Psoas muscle (tissue), 8 donors: ENCODE data around the gene GRIN1. TPM values are rescaled to one million over a fixed set of nuclear protein-coding genes. Genes with fewer than 3 reads are reported as not detected.
A peak's percentile ranks its signal among the peaks of the same experiment; 100 is the strongest.

Source experiments
- ATAC-seq, 4 donors: fragments of 200-7000 bp; cut with Tn5 transposase; one replicate each; pipeline ENCODE4 v1.9.1; 2020; ENCODE audit warnings: moderate library complexity in 3 of 4, mild to moderate bottlenecking in 2 of 4
- DNase-seq, 2 donors: peaks; one replicate each; pipeline ENCODE4 v3.0.0-alpha.2; 2020
- H3K27ac ChIP-seq: fragments of 200-600 bp; one replicate; pipeline ENCODE4 v1.8.0; 2022
- H3K27me3 ChIP-seq, 3 donors: fragments of 200-600 bp in 1 of 3; one replicate each; pipeline versions ENCODE4 v1.6.1 to v1.8.0; 2013 to 2022; ENCODE audit warnings: low read length in 2 of 3, mild to moderate bottlenecking in 2 of 3, moderate library complexity in 1 of 3; ENCODE audit not compliant: insufficient read depth in 3 of 3
- H3K36me3 ChIP-seq, 2 donors: fragments of 200-600 bp in 1 of 2; one replicate each; pipeline versions ENCODE4 v1.6.1 to v1.8.0; 2013 to 2022; ENCODE audit warnings: low read depth in 1 of 2, mild to moderate bottlenecking in 1 of 2, moderate library complexity in 1 of 2; ENCODE audit not compliant: insufficient read depth in 1 of 2
- H3K4me1 ChIP-seq: fragments of 200-600 bp; one replicate; pipeline ENCODE4 v1.8.0; 2022
- H3K4me3 ChIP-seq: fragments of 200-600 bp; one replicate; pipeline ENCODE4 v1.8.0; 2022; ENCODE audit warnings: mild to moderate bottlenecking
- H3K9me3 ChIP-seq: fragments of 200-600 bp; one replicate; pipeline ENCODE4 v1.8.0; 2022
- CTCF ChIP-seq: fragments of 200-600 bp; IDR thresholded peaks from one replicate; pipeline ENCODE4 v1.8.0; 2022; ENCODE audit warnings: antibody characterized with exemption
- WGBS, 3 donors: extraction: QIAGEN DNeasy Blood & Tissue Kit; methylation state at CpG; one replicate each; pipeline versions ENCODE4 v1.1.6 to v1.1.7; 2013; 5-methylcytosine and 5-hydroxymethylcytosine counted together
- intact Hi-C, 2 donors: fragments of 100-400 bp; cut with DNase I; formaldehyde crosslinking; loops; one replicate each; pipeline versions ENCODE4 v1.11.0 to v1.14.2; 2022
- polyA plus RNA-seq, 3 donors: library from polyadenylated mRNA; stranded (reverse); fragments of 200-250 nt; gene quantifications; one replicate each; pipeline ENCODE4 v1.2.3, GENCODE V29; 2013
- total RNA-seq, 4 donors: library from RNA; stranded (reverse); fragmentation: NEBNext Ultra II Directional in 2 of 4; extraction: Animal tissue kit (Norgen Biotek cat#: 25700) in 2 of 4; gene quantifications; one replicate each; pipeline versions ENCODE4 v1.2.1 to v1.2.4, GENCODE V29; 2021 to 2023
- donor health status: healthy with polysubstance abuse.
- donor health status: DM: no; HTN: no; CAD: no; lungs with moderate emphysema.
- donor health status: Bipolar disorder and iron deficiency.
- donor health status: healthy.
- donor health status: DM: yes; HTN: yes; CAD: no.
- donor health status: DM: no; HTN: no; CAD: no.
- donor health status: DM: no; HTN: no; CAD: no.
- donor health status: DM: yes; HTN: yes; CAD: no.

Gene GRIN1
- total and polyA plus RNA-seq, 7 donors, result 0.06 TPM; not detected in 6

- intact Hi-C loops, result no loop called here
- peak in 1 of 2 donors; percentile 34 for DNase-seq
- H3K4me3 ChIP-seq, result no peak overlapping the region
- TF ChIP-seq CTCF, result no peak
- no peaks in the 10 kb centered on the region for H3K36me3 ChIP-seq
- 24 to 32% (median 28%) methylated on average over 19 to 24 of the region's 24 CpGs for WGBS, 3 donors
- H3K9me3 ChIP-seq, result no peaks in the 10 kb centered on the region
- no peaks in the 10 kb centered on the region for H3K4me1 ChIP-seq
- ATAC-seq, result no peak
- H3K27me3 ChIP-seq, result peaks cover 0 to 45% (median 16%) of the 10 kb centered on the region in 3 donors
- H3K27ac ChIP-seq, result no peak overlapping the region
Measured at GRCh38 chr9:137147793-137148160, 8.8 kb downstream of the GRIN1 start.

- no peak overlapping the region for H3K27ac ChIP-seq
- WGBS, 3 donors, result 66 to 71% (median 67%) methylated on average over 26 to 27 of the region's 27 CpGs
- no peaks in the 10 kb centered on the region for H3K9me3 ChIP-seq
- DNase-seq, result peak in 1 of 2 donors; percentile 30
- H3K4me3 ChIP-seq, result no peak overlapping the region
- H3K4me1 ChIP-seq, result no peaks in the 10 kb centered on the region
- peaks cover 0 to 41% (median 14%) of the 10 kb centered on the region in 3 donors for H3K27me3 ChIP-seq
- no peaks in the 10 kb centered on the region for H3K36me3 ChIP-seq
- no peak for TF ChIP-seq CTCF
- intact Hi-C loops, result no loop called here
- no peak for ATAC-seq
Measured at GRCh38 chr9:137148242-137148641, 9.3 kb downstream of the GRIN1 start.

GRCh38 chr9:137148661-137149060 lies 9.7 kb downstream of the GRIN1 start:
- intact Hi-C loops, result no loop called here
- H3K9me3 ChIP-seq, result no peaks in the 10 kb centered on the region
- 79 to 87% (median 80%) methylated on average over 16 to 19 of the region's 19 CpGs for WGBS, 3 donors
- no peaks in the 10 kb centered on the region for H3K36me3 ChIP-seq
- ATAC-seq (no peak), DNase-seq (peak in 1 of 2 donors; percentile 24)
- no peak overlapping the region for H3K27ac ChIP-seq
- H3K27me3 ChIP-seq, result peaks cover 0 to 36% (median 10%) of the 10 kb centered on the region in 3 donors
- H3K4me1 ChIP-seq, result no peaks in the 10 kb centered on the region
- H3K4me3 ChIP-seq, result no peak overlapping the region
- TF ChIP-seq CTCF, result no peak

GRCh38 chr9:137149363-137149762 lies 10.4 kb downstream of the GRIN1 start:
- no peaks in the 10 kb centered on the region for H3K9me3 ChIP-seq
- H3K4me1 ChIP-seq, result no peaks in the 10 kb centered on the region
- no peak overlapping the region for H3K4me3 ChIP-seq
- 47 to 56% (median 49%) methylated on average over 5 of the region's 5 CpGs for WGBS, 3 donors
- peaks cover 0 to 29% (median 10%) of the 10 kb centered on the region in 3 donors for H3K27me3 ChIP-seq
- TF ChIP-seq CTCF, result no peak
- no peaks in the 10 kb centered on the region for H3K36me3 ChIP-seq
- peak in 1 of 2 donors; percentile 31 for DNase-seq
- ATAC-seq, result no peak
- H3K27ac ChIP-seq, result no peak overlapping the region
- intact Hi-C loops, result no loop called here

- no peak for TF ChIP-seq CTCF
- ATAC-seq, result peak in 1 of 4 donors; percentile 11
- WGBS, 3 donors, result 40 to 61% (median 50%) methylated on average over 20 of the region's 20 CpGs
- H3K27me3 ChIP-seq, result peaks cover 0 to 33% (median 10%) of the 10 kb centered on the region in 3 donors
- H3K9me3 ChIP-seq, result no peaks in the 10 kb centered on the region
- H3K4me3 ChIP-seq, result no peak overlapping the region
- peak in 1 of 2 donors; percentile 42 for DNase-seq
- H3K27ac ChIP-seq, result no peak overlapping the region
- H3K36me3 ChIP-seq, result no peaks in the 10 kb centered on the region
- H3K4me1 ChIP-seq, result no peaks in the 10 kb centered on the region
- intact Hi-C loops, result no loop called here
Measured at GRCh38 chr9:137149942-137150616, 11.1 kb downstream of the GRIN1 start.
